Raji (cell line): ENCODE results near the gene CCDC187.

Source experiments
- POLR2A ChIP-seq: IDR thresholded peaks from 2 replicates; pipeline ENCODE4 v1.6.1; 2011; ENCODE audit warnings: low read depth, low read length, control low read depth; ENCODE audit not compliant: insufficient read depth

Gene CCDC187

GRCh38 chr9:136257381-136258298, 46.3 kb downstream of the CCDC187 start:
- no peak for TF ChIP-seq POLR2A

- TF ChIP-seq POLR2A = no peak
Observed at GRCh38 chr9:136255896-136256890, 47.7 kb downstream of the CCDC187 start.

- TF ChIP-seq POLR2A = no peak
Observed at GRCh38 chr9:136255166-136255538, 48.7 kb downstream of the CCDC187 start.

- TF ChIP-seq POLR2A = no peak
Observed at GRCh38 chr9:136254381-136255165, 49.3 kb downstream of the CCDC187 start.

- no peak for TF ChIP-seq POLR2A
Observed at GRCh38 chr9:136253246-136254130, 50.4 kb downstream of the CCDC187 start.

GRCh38 chr9:136252846-136253245, 51.0 kb downstream of the CCDC187 start:
- TF ChIP-seq POLR2A = no peak

- no peak for TF ChIP-seq POLR2A
Observed at GRCh38 chr9:136252281-136252680, 51.6 kb downstream of the CCDC187 start.

- no peak for TF ChIP-seq POLR2A
Observed at GRCh38 chr9:136251264-136252115, 52.4 kb downstream of the CCDC187 start.

GRCh38 chr9:136250676-136251075, 53.2 kb downstream of the CCDC187 start:
- TF ChIP-seq POLR2A = no peak

- no peak for TF ChIP-seq POLR2A
Observed at GRCh38 chr9:136249877-136250559, 53.9 kb downstream of the CCDC187 start.

- TF ChIP-seq POLR2A = no peak
Observed at GRCh38 chr9:136248951-136249876, 54.7 kb downstream of the CCDC187 start.
